ENCODE data around the gene PNMA8C. TPM values are rescaled to one million over a fixed set of nuclear protein-coding genes. Genes with fewer than 3 reads are reported as not detected.
"Not testable (repeated sequence)": the region's sequence is repeated elsewhere in the genome, so short reads cannot be mapped to it uniquely, and the experiment has no call there.

Gene PNMA8C
- total RNA-seq, 1 donor from 2014 or later, result 0.52 TPM

- Histone ChIP-seq H3K9me3 (ENCODE audit: control insufficient read depth in 3 of 3, low read length in 3 of 3) (no peaks in the 10 kb centered on the region), H3K27ac (ENCODE audit: low read depth, low read length) (no peak overlapping the region), H3K36me3 (ENCODE audit: control insufficient read depth in 3 of 3, insufficient read depth in 3 of 3, low read length in 3 of 3) (no peaks in the 10 kb centered on the region), H3K9ac (ENCODE audit: low read depth in 1 of 3, low read length in 3 of 3) (no peak overlapping the region), H3K4me3 (ENCODE audit: low read length in 3 of 3) (no peak overlapping the region), H3K27me3 (ENCODE audit: control insufficient read depth in 3 of 3, insufficient read depth in 3 of 3, low read length in 3 of 3) (no peaks in the 10 kb centered on the region), H3K4me1 (ENCODE audit: control insufficient read depth in 3 of 3, insufficient read depth in 3 of 3, low read length in 3 of 3) (peaks cover 0 to 4% (median 0%) of the 10 kb centered on the region in 3 donors)
Observed at GRCh38 chr19:46448601-46449000, 19.9 kb upstream of the PNMA8C start.

GRCh38 chr19:46447824-46448223 is 19.1 kb upstream of the PNMA8C start:
- Histone ChIP-seq H3K4me1 (ENCODE audit: control insufficient read depth in 3 of 3, insufficient read depth in 3 of 3, low read length in 3 of 3) (peaks cover 0 to 4% (median 3%) of the 10 kb centered on the region in 3 donors), H3K27ac (ENCODE audit: low read depth, low read length) (no peak overlapping the region), H3K36me3 (ENCODE audit: control insufficient read depth in 3 of 3, insufficient read depth in 3 of 3, low read length in 3 of 3) (no peaks in the 10 kb centered on the region), H3K4me3 (ENCODE audit: low read length in 3 of 3) (no peak overlapping the region), H3K27me3 (ENCODE audit: control insufficient read depth in 3 of 3, insufficient read depth in 3 of 3, low read length in 3 of 3) (no peaks in the 10 kb centered on the region), H3K9ac (ENCODE audit: low read depth in 1 of 3, low read length in 3 of 3) (no peak overlapping the region), H3K9me3 (ENCODE audit: control insufficient read depth in 3 of 3, low read length in 3 of 3) (no peaks in the 10 kb centered on the region)

- Histone ChIP-seq H3K4me1 (ENCODE audit: control insufficient read depth in 3 of 3, insufficient read depth in 3 of 3, low read length in 3 of 3) (peaks cover 0 to 4% (median 4%) of the 10 kb centered on the region in 3 donors), H3K4me3 (ENCODE audit: low read length in 3 of 3) (no peak overlapping the region), H3K36me3 (ENCODE audit: control insufficient read depth in 3 of 3, insufficient read depth in 3 of 3, low read length in 3 of 3) (no peaks in the 10 kb centered on the region), H3K9ac (ENCODE audit: low read depth in 1 of 3, low read length in 3 of 3) (no peak overlapping the region), H3K27me3 (ENCODE audit: control insufficient read depth in 3 of 3, insufficient read depth in 3 of 3, low read length in 3 of 3) (no peaks in the 10 kb centered on the region), H3K27ac (ENCODE audit: low read depth, low read length) (no peak overlapping the region), H3K9me3 (ENCODE audit: control insufficient read depth in 3 of 3, low read length in 3 of 3) (no peaks in the 10 kb centered on the region)
Observed at GRCh38 chr19:46447006-46447405, 18.3 kb upstream of the PNMA8C start.

GRCh38 chr19:46446021-46446420 is 17.3 kb upstream of the PNMA8C start:
- no peak overlapping the region for H3K9ac ChIP-seq (ENCODE audit: low read depth in 1 of 3, low read length in 3 of 3)
- no peak overlapping the region for H3K27ac ChIP-seq (ENCODE audit: low read depth, low read length)
- H3K9me3 ChIP-seq (ENCODE audit: control insufficient read depth in 3 of 3, low read length in 3 of 3), result no peaks in the 10 kb centered on the region
- no peak overlapping the region for H3K4me3 ChIP-seq (ENCODE audit: low read length in 3 of 3)
- no peaks in the 10 kb centered on the region for H3K36me3 ChIP-seq (ENCODE audit: control insufficient read depth in 3 of 3, insufficient read depth in 3 of 3, low read length in 3 of 3)
- H3K4me1 ChIP-seq (ENCODE audit: control insufficient read depth in 3 of 3, insufficient read depth in 3 of 3, low read length in 3 of 3), result peaks cover 0 to 4% (median 2%) of the 10 kb centered on the region in 3 donors
- no peaks in the 10 kb centered on the region for H3K27me3 ChIP-seq (ENCODE audit: control insufficient read depth in 3 of 3, insufficient read depth in 3 of 3, low read length in 3 of 3)

GRCh38 chr19:46442808-46443450 is 14.2 kb upstream of the PNMA8C start:
- Histone ChIP-seq H3K36me3 (ENCODE audit: control insufficient read depth in 3 of 3, insufficient read depth in 3 of 3, low read length in 3 of 3) (no peaks in the 10 kb centered on the region), H3K27ac (ENCODE audit: low read depth, low read length) (no peak overlapping the region), H3K27me3 (ENCODE audit: control insufficient read depth in 3 of 3, insufficient read depth in 3 of 3, low read length in 3 of 3) (no peaks in the 10 kb centered on the region), H3K9ac (ENCODE audit: low read depth in 1 of 3, low read length in 3 of 3) (no peak overlapping the region), H3K9me3 (ENCODE audit: control insufficient read depth in 3 of 3, low read length in 3 of 3) (no peaks in the 10 kb centered on the region), H3K4me1 (ENCODE audit: control insufficient read depth in 3 of 3, insufficient read depth in 3 of 3, low read length in 3 of 3) (peaks cover 0 to 4% (median 0%) of the 10 kb centered on the region in 3 donors), H3K4me3 (ENCODE audit: low read length in 3 of 3) (no peak overlapping the region)

GRCh38 chr19:46441866-46442265 is 13.1 kb upstream of the PNMA8C start:
- Histone ChIP-seq H3K27ac (ENCODE audit: low read depth, low read length) (no peak overlapping the region), H3K4me1 (ENCODE audit: control insufficient read depth in 3 of 3, insufficient read depth in 3 of 3, low read length in 3 of 3) (peaks cover 0 to 4% (median 0%) of the 10 kb centered on the region in 3 donors), H3K36me3 (ENCODE audit: control insufficient read depth in 3 of 3, insufficient read depth in 3 of 3, low read length in 3 of 3) (no peaks in the 10 kb centered on the region), H3K4me3 (ENCODE audit: low read length in 3 of 3) (no peak overlapping the region), H3K9me3 (ENCODE audit: control insufficient read depth in 3 of 3, low read length in 3 of 3) (no peaks in the 10 kb centered on the region), H3K9ac (ENCODE audit: low read depth in 1 of 3, low read length in 3 of 3) (no peak overlapping the region), H3K27me3 (ENCODE audit: control insufficient read depth in 3 of 3, insufficient read depth in 3 of 3, low read length in 3 of 3) (no peaks in the 10 kb centered on the region)

- not testable (repeated sequence) for H3K9ac ChIP-seq (ENCODE audit: low read depth in 1 of 3, low read length in 3 of 3); H3K4me1 ChIP-seq (ENCODE audit: control insufficient read depth in 3 of 3, insufficient read depth in 3 of 3, low read length in 3 of 3); H3K9me3 ChIP-seq (ENCODE audit: control insufficient read depth in 3 of 3, low read length in 3 of 3); H3K36me3 ChIP-seq (ENCODE audit: control insufficient read depth in 3 of 3, insufficient read depth in 3 of 3, low read length in 3 of 3); H3K4me3 ChIP-seq (ENCODE audit: low read length in 3 of 3); H3K27ac ChIP-seq (ENCODE audit: low read depth, low read length)
- peaks cover 6 to 10% (median 9%) of the 10 kb centered on the region in 3 donors for H3K27me3 ChIP-seq (ENCODE audit: control insufficient read depth in 3 of 3, insufficient read depth in 3 of 3, low read length in 3 of 3)
Observed at GRCh38 chr19:46435689-46436088, 7.0 kb upstream of the PNMA8C start.

GRCh38 chr19:46435009-46435408 is 6.3 kb upstream of the PNMA8C start:
- H3K4me3 ChIP-seq (ENCODE audit: low read length in 3 of 3), result no peak overlapping the region
- H3K27me3 ChIP-seq (ENCODE audit: control insufficient read depth in 3 of 3, insufficient read depth in 3 of 3, low read length in 3 of 3), result peaks cover 6 to 12% (median 11%) of the 10 kb centered on the region in 3 donors
- no peaks in the 10 kb centered on the region for H3K4me1 ChIP-seq (ENCODE audit: control insufficient read depth in 3 of 3, insufficient read depth in 3 of 3, low read length in 3 of 3)
- H3K36me3 ChIP-seq (ENCODE audit: control insufficient read depth in 3 of 3, insufficient read depth in 3 of 3, low read length in 3 of 3), result no peaks in the 10 kb centered on the region
- H3K9me3 ChIP-seq (ENCODE audit: control insufficient read depth in 3 of 3, low read length in 3 of 3), result no peaks in the 10 kb centered on the region
- H3K27ac ChIP-seq (ENCODE audit: low read depth, low read length), result no peak overlapping the region
- H3K9ac ChIP-seq (ENCODE audit: low read depth in 1 of 3, low read length in 3 of 3), result no peak overlapping the region

GRCh38 chr19:46433470-46433869 is 4.7 kb upstream of the PNMA8C start:
- peaks cover 8 to 23% (median 20%) of the 10 kb centered on the region in 3 donors for H3K27me3 ChIP-seq (ENCODE audit: control insufficient read depth in 3 of 3, insufficient read depth in 3 of 3, low read length in 3 of 3)
- H3K9ac ChIP-seq (ENCODE audit: low read depth in 1 of 3, low read length in 3 of 3); H3K4me3 ChIP-seq (ENCODE audit: low read length in 3 of 3); H3K27ac ChIP-seq (ENCODE audit: low read depth, low read length); H3K36me3 ChIP-seq (ENCODE audit: control insufficient read depth in 3 of 3, insufficient read depth in 3 of 3, low read length in 3 of 3); H3K9me3 ChIP-seq (ENCODE audit: control insufficient read depth in 3 of 3, low read length in 3 of 3); H3K4me1 ChIP-seq (ENCODE audit: control insufficient read depth in 3 of 3, insufficient read depth in 3 of 3, low read length in 3 of 3): not testable (repeated sequence)

- no peaks in the 10 kb centered on the region for H3K36me3 ChIP-seq (ENCODE audit: control insufficient read depth in 3 of 3, insufficient read depth in 3 of 3, low read length in 3 of 3)
- no peaks in the 10 kb centered on the region for H3K9me3 ChIP-seq (ENCODE audit: control insufficient read depth in 3 of 3, low read length in 3 of 3)
- no peak overlapping the region for H3K4me3 ChIP-seq (ENCODE audit: low read length in 3 of 3)
- no peak overlapping the region for H3K27ac ChIP-seq (ENCODE audit: low read depth, low read length)
- no peak overlapping the region for H3K9ac ChIP-seq (ENCODE audit: low read depth in 1 of 3, low read length in 3 of 3)
- peaks cover 17 to 38% (median 36%) of the 10 kb centered on the region in 3 donors for H3K27me3 ChIP-seq (ENCODE audit: control insufficient read depth in 3 of 3, insufficient read depth in 3 of 3, low read length in 3 of 3)
- peaks cover 3 to 7% (median 6%) of the 10 kb centered on the region in 3 donors for H3K4me1 ChIP-seq (ENCODE audit: control insufficient read depth in 3 of 3, insufficient read depth in 3 of 3, low read length in 3 of 3)
Observed at GRCh38 chr19:46431824-46432223, 3.1 kb upstream of the PNMA8C start.

Measured in skeletal muscle tissue (tissue), 4 donors.